HuH-7.5 (cell line): ENCODE results near the gene NOTUM.
"Not testable (repeated sequence)": the region's sequence is repeated elsewhere in the genome, so short reads cannot be mapped to it uniquely, and the experiment has no call there.

ENCODE experiments used
- DNase-seq: peaks from one replicate; pipeline ENCODE4 v3.0.0; 2011; ENCODE audit warnings: low spot score

Gene NOTUM

GRCh38 chr17:81996232-81996756, 35.3 kb upstream of the NOTUM start:
- no peak for DNase-seq

- DNase-seq, result no peak
These were observed 34.7 kb upstream of the NOTUM start for GRCh38 chr17:81995463-81996231.

- DNase-seq, result no peak
These were observed 33.8 kb upstream of the NOTUM start for GRCh38 chr17:81994593-81995462.

GRCh38 chr17:81993729-81994592, 33.0 kb upstream of the NOTUM start:
- DNase-seq, result no peak

- no peak for DNase-seq
These were observed 31.5 kb upstream of the NOTUM start for GRCh38 chr17:81992306-81993102.

GRCh38 chr17:81991684-81992305, 30.8 kb upstream of the NOTUM start:
- DNase-seq, result no peak

GRCh38 chr17:81990836-81991683, 30.1 kb upstream of the NOTUM start:
- DNase-seq, result no peak

GRCh38 chr17:81987161-81987770, 26.3 kb upstream of the NOTUM start:
- DNase-seq, result no peak

- no peak for DNase-seq
These were observed 25.6 kb upstream of the NOTUM start for GRCh38 chr17:81986606-81987005.

GRCh38 chr17:81984773-81985410, 23.9 kb upstream of the NOTUM start:
- no peak for DNase-seq

GRCh38 chr17:81983639-81984373, 22.8 kb upstream of the NOTUM start:
- no peak for DNase-seq

- no peak for DNase-seq
These were observed 22.1 kb upstream of the NOTUM start for GRCh38 chr17:81983011-81983638.

GRCh38 chr17:81981511-81981910, 20.5 kb upstream of the NOTUM start:
- not testable (repeated sequence) for DNase-seq

- no peak for DNase-seq
These were observed 19.8 kb upstream of the NOTUM start for GRCh38 chr17:81980707-81981343.

- no peak for DNase-seq
These were observed 19.1 kb upstream of the NOTUM start for GRCh38 chr17:81980122-81980521.

GRCh38 chr17:81978524-81979298, 17.7 kb upstream of the NOTUM start:
- DNase-seq, result no peak
